ENCODE measurements around the gene PSMB3. TPM values are rescaled to one million over a fixed set of nuclear protein-coding genes. Genes with fewer than 3 reads are reported as not detected.

The PSMB3 gene
- total RNA-seq, 1 experiment from 2014 or later, result 233 TPM

DNA sequence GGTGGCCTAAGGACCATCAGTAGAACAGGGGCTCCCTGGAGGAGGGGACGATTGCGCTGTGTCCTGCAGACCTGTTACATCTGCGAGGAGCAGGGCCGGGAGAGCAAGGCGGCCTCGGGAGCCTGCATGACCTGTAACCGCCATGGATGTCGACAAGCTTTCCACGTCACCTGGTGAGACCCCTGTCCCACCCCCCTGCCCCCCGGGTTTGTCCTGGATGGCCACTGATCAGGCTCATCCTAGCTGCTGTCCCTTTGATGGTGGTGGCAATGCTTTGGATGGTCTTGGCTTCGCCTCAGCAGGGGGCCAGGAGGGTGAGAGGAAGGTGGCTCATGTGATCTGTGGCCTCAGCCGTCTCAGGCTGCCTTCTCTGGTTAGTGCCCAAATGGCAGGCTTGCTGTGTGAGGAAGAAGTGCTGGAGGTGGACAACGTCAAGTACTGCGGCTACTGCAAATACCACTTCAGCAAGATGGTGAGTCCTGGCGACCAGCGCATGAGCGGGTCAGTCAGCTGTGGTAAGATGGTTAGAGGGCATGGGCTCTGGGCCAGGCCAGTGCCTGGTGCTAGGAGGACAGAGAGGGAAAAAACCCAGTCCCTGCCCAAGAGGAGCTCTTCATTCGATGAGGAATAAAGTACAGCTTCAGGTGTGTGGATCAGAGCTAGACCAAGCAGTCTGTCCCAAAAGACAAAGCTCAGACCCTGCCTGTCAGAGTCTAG, 43.3 kb upstream of the PSMB3 start:
- no peaks in the 10 kb centered on the region; the same call in 1 of the 2 replicates for H3K36me3 ChIP-seq (ENCODE audit: control insufficient read depth, insufficient read depth, low read length)
- no peaks in the 10 kb centered on the region for H3K4me1 ChIP-seq (ENCODE audit: control insufficient read depth, insufficient read depth, low read length)
- ATAC-seq (no peak), DNase-seq (ENCODE audit: low read depth, low spot score) (no peak)
- in situ Hi-C loops (cut with HindIII; ENCODE audit: low pct_unique_long_range_greater_than_20kb, low sequenced_read_pairs), result no loop called here
- no peak for TF ChIP-seq SIN3A (IDR thresholded peaks at IDR 0.05; ENCODE audit: borderline replicate concordance, insufficient read depth, low read depth, low read length)
- no peak for TF ChIP-seq POLR2AphosphoS5 (IDR thresholded peaks at IDR 0.05; ENCODE audit: low read depth, low read length)
- no peak for TF ChIP-seq CTCF (IDR thresholded peaks at IDR 0.05)
- TF ChIP-seq, protein P1, sequence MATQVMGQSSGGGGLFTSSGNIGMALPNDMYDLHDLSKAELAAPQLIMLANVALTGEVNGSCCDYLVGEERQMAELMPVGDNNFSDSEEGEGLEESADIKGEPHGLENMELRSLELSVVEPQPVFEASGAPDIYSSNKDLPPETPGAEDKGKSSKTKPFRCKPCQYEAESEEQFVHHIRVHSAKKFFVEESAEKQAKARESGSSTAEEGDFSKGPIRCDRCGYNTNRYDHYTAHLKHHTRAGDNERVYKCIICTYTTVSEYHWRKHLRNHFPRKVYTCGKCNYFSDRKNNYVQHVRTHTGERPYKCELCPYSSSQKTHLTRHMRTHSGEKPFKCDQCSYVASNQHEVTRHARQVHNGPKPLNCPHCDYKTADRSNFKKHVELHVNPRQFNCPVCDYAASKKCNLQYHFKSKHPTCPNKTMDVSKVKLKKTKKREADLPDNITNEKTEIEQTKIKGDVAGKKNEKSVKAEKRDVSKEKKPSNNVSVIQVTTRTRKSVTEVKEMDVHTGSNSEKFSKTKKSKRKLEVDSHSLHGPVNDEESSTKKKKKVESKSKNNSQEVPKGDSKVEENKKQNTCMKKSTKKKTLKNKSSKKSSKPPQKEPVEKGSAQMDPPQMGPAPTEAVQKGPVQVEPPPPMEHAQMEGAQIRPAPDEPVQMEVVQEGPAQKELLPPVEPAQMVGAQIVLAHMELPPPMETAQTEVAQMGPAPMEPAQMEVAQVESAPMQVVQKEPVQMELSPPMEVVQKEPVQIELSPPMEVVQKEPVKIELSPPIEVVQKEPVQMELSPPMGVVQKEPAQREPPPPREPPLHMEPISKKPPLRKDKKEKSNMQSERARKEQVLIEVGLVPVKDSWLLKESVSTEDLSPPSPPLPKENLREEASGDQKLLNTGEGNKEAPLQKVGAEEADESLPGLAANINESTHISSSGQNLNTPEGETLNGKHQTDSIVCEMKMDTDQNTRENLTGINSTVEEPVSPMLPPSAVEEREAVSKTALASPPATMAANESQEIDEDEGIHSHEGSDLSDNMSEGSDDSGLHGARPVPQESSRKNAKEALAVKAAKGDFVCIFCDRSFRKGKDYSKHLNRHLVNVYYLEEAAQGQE (IDR thresholded peaks at IDR 0.05; ENCODE audit: insufficient read depth in 1 of 2, low read depth in 2 of 2, low read length in 1 of 2), result no peak
- TF ChIP-seq TCF7L2 (IDR thresholded peaks at IDR 0.05; ENCODE audit: low read depth, low read length), result no peak
- no peaks in the 10 kb centered on the region for H3K27me3 ChIP-seq (ENCODE audit: control insufficient read depth, insufficient read depth, low read length)
- ChIA-PET CTCF (no interaction called here), POLR2A (interaction anchor here (0.6 kb wide), 2 partner anchors 9 to 104 kb away, joined by 3 to 4 read pairs; no protein-coding TSS in a partner anchor)
- H3K4me3 ChIP-seq (ENCODE audit: low read depth in 2 of 2, low read length in 2 of 2), result no peak overlapping the region
- H3K9me3 ChIP-seq (ENCODE audit: control insufficient read depth, insufficient read depth, low read depth, low read length), result no peaks in the 10 kb centered on the region
- intact Hi-C loops (cut with micrococcal nuclease; ENCODE audit: unreplicated experiment), result no loop called here
- H3K27ac ChIP-seq (ENCODE audit: low read length), result no peak overlapping the region
- no TSS peak for BruUV-seq (replicated peaks)

GRCh38 chr17:38709864-38710603, 42.5 kb upstream of the PSMB3 start:
- Histone ChIP-seq H3K27ac (ENCODE audit: low read length) (no peak overlapping the region), H3K4me1 (ENCODE audit: control insufficient read depth, insufficient read depth, low read length) (no peaks in the 10 kb centered on the region), H3K36me3 (ENCODE audit: control insufficient read depth, insufficient read depth, low read length) (no peaks in the 10 kb centered on the region), H3K27me3 (ENCODE audit: control insufficient read depth, insufficient read depth, low read length) (no peaks in the 10 kb centered on the region), H3K4me3 (ENCODE audit: low read depth in 2 of 2, low read length in 2 of 2) (no peak overlapping the region), H3K9me3 (ENCODE audit: control insufficient read depth, insufficient read depth, low read depth, low read length) (no peaks in the 10 kb centered on the region)
- no TSS peak for BruUV-seq (replicated peaks)
- intact Hi-C loops (cut with micrococcal nuclease; ENCODE audit: unreplicated experiment), result no loop called here
- no peak for DNase-seq (ENCODE audit: low read depth, low spot score)
- no peak for ATAC-seq
- CTCF ChIA-PET, result no interaction called here
- in situ Hi-C loops (cut with HindIII; ENCODE audit: low pct_unique_long_range_greater_than_20kb, low sequenced_read_pairs), result no loop called here
- TF ChIP-seq SIN3A (IDR thresholded peaks at IDR 0.05; ENCODE audit: borderline replicate concordance, insufficient read depth, low read depth, low read length), result no peak
- TF ChIP-seq, protein P1 (IDR thresholded peaks at IDR 0.05; ENCODE audit: insufficient read depth in 1 of 2, low read depth in 2 of 2, low read length in 1 of 2), result no peak
- TF ChIP-seq POLR2AphosphoS5 (IDR thresholded peaks at IDR 0.05; ENCODE audit: low read depth, low read length), result no peak
- TF ChIP-seq CTCF (IDR thresholded peaks at IDR 0.05), result no peak
- POLR2A ChIA-PET, result interaction anchor here (0.6 kb wide), 1 partner anchor 103 kb away, joined by 3 read pairs; no protein-coding TSS in a partner anchor
